ENCODE measurements around the gene DGCR6. TPM values are rescaled to one million over a fixed set of nuclear protein-coding genes. Genes with fewer than 3 reads are reported as not detected.
"Not testable (repeated sequence)": the region's sequence is repeated elsewhere in the genome, so short reads cannot be mapped to it uniquely, and the experiment has no call there.

DGCR6 gene
- total and polyA plus RNA-seq, 10 of the 15 experiments (the other 5 are each of a cell fraction or from before 2014, with no cell fraction given) = 0.06 to 0.54 (median 0.16) TPM; not detected in 2

- H2AFZ ChIP-seq (ENCODE audit: control insufficient read depth, low read depth, low read length) = no peak overlapping the region
- no peaks in the 10 kb centered on the region for H3K4me1 ChIP-seq (ENCODE audit: control insufficient read depth, insufficient read depth, low read length)
- H3K4me2 ChIP-seq (ENCODE audit: control insufficient read depth, insufficient read depth) = no peak overlapping the region
- DNase-seq (ENCODE audit: low read depth, low spot score) (no peak), ATAC-seq (no peak), FAIRE-seq (no peak)
- POLR2A ChIA-PET = no interaction called here
- BruUV-seq (replicated peaks) = no TSS peak
- no peak overlapping the region for H3K4me3 ChIP-seq
- H4K20me1 ChIP-seq (ENCODE audit: control insufficient read depth, insufficient read depth) = no peaks in the 10 kb centered on the region
- SMC1A ChIA-PET (ENCODE audit: uncharacterized antibody, unreplicated experiment) = no interaction called here
- CTCF ChIA-PET = interaction anchor here (0.7 to 1.6 kb wide), 2 partner anchors 11 to 19 kb away, joined by 3 read pairs; no protein-coding TSS in a partner anchor
- H3K79me2 ChIP-seq (ENCODE audit: control insufficient read depth, insufficient read depth, low read length) = no peaks in the 10 kb centered on the region
- no peaks in the 10 kb centered on the region for H3K36me3 ChIP-seq (ENCODE audit: control insufficient read depth in 2 of 2, insufficient read depth in 2 of 2, low read length in 1 of 2)
- no peak overlapping the region for H3K27ac ChIP-seq (ENCODE audit: control insufficient read depth, insufficient read depth)
- RAD21 ChIA-PET (ENCODE audit: unreplicated experiment) = no interaction called here
- H3K27me3 ChIP-seq (replicated peaks in 1 of 2; ENCODE audit: control insufficient read depth in 2 of 2, insufficient read depth in 2 of 2, low read length in 1 of 2) = no peaks in the 10 kb centered on the region
- H3K9me3 ChIP-seq (replicated peaks; ENCODE audit: control insufficient read depth, insufficient read depth, low read length) = no peaks in the 10 kb centered on the region
- WGBS (ENCODE audit: insufficient coverage, insufficient replicate concordance, low lambda C conversion rate, missing lambda C conversion rate) = no CpG with 5 or more reads among the region's 5 CpGs
- intact Hi-C loops (cut with micrococcal nuclease; ENCODE audit: unreplicated experiment) = no loop called here
- no peak for TF ChIP-seq EZH2 (IDR thresholded peaks at IDR 0.05; ENCODE audit: borderline replicate concordance, control insufficient read depth, low read depth, low read length)
- TF ChIP-seq FOS (IDR thresholded peaks at IDR 0.05; ENCODE audit: borderline replicate concordance, extremely low read depth, insufficient read length) = no peak
- TF ChIP-seq PAX8 (IDR thresholded peaks at IDR 0.05) = no peak
- TF ChIP-seq SIX5 (IDR thresholded peaks at IDR 0.05; ENCODE audit: low read depth, low read length, severe bottlenecking) = no peak
- no peak for TF ChIP-seq BRCA1 (IDR thresholded peaks at IDR 0.05; ENCODE audit: low read depth, low read length)
- H3K9ac ChIP-seq (ENCODE audit: control insufficient read depth, insufficient read depth, low read length) = no peak overlapping the region
- in situ Hi-C loops (cut with MboI) = no loop called here
These were observed 3.4 kb downstream of the DGCR6 start for GRCh38 chr22:18909556-18909955.

GRCh38 chr22:18911535-18911934 is 5.4 kb downstream of the DGCR6 start:
- POLR2A ChIA-PET; in situ Hi-C loops (cut with MboI); H3K4me2 ChIP-seq (ENCODE audit: control insufficient read depth, insufficient read depth); ATAC-seq; H3K27ac ChIP-seq (ENCODE audit: control insufficient read depth, insufficient read depth); H3K9ac ChIP-seq (ENCODE audit: control insufficient read depth, insufficient read depth, low read length); CTCF ChIA-PET; H3K27me3 ChIP-seq (replicated peaks in 1 of 2; ENCODE audit: control insufficient read depth in 2 of 2, insufficient read depth in 2 of 2, low read length in 1 of 2); intact Hi-C loops (cut with micrococcal nuclease; ENCODE audit: unreplicated experiment); H3K4me3 ChIP-seq; RAD21 ChIA-PET (ENCODE audit: unreplicated experiment); H3K36me3 ChIP-seq (ENCODE audit: control insufficient read depth in 2 of 2, insufficient read depth in 2 of 2, low read length in 1 of 2); SMC1A ChIA-PET (ENCODE audit: uncharacterized antibody, unreplicated experiment); H3K4me1 ChIP-seq (ENCODE audit: control insufficient read depth, insufficient read depth, low read length); H2AFZ ChIP-seq (ENCODE audit: control insufficient read depth, low read depth, low read length); DNase-seq (ENCODE audit: low read depth, low spot score); BruUV-seq (replicated peaks); H3K79me2 ChIP-seq (ENCODE audit: control insufficient read depth, insufficient read depth, low read length); H4K20me1 ChIP-seq (ENCODE audit: control insufficient read depth, insufficient read depth); FAIRE-seq; H3K9me3 ChIP-seq (replicated peaks; ENCODE audit: control insufficient read depth, insufficient read depth, low read length): not testable (repeated sequence)
- WGBS (ENCODE audit: insufficient coverage, insufficient replicate concordance, low lambda C conversion rate, missing lambda C conversion rate) = no CpG with 5 or more reads among the region's 2 CpGs

- H3K4me3 ChIP-seq; H3K4me1 ChIP-seq (ENCODE audit: control insufficient read depth, insufficient read depth, low read length); POLR2A ChIA-PET; H3K4me2 ChIP-seq (ENCODE audit: control insufficient read depth, insufficient read depth); ATAC-seq; H3K9me3 ChIP-seq (replicated peaks; ENCODE audit: control insufficient read depth, insufficient read depth, low read length); H3K27ac ChIP-seq (ENCODE audit: control insufficient read depth, insufficient read depth); BruUV-seq (replicated peaks); FAIRE-seq; H4K20me1 ChIP-seq (ENCODE audit: control insufficient read depth, insufficient read depth); H3K9ac ChIP-seq (ENCODE audit: control insufficient read depth, insufficient read depth, low read length); in situ Hi-C loops (cut with MboI); DNase-seq (ENCODE audit: low read depth, low spot score); H3K36me3 ChIP-seq (ENCODE audit: control insufficient read depth in 2 of 2, insufficient read depth in 2 of 2, low read length in 1 of 2); intact Hi-C loops (cut with micrococcal nuclease; ENCODE audit: unreplicated experiment); RAD21 ChIA-PET (ENCODE audit: unreplicated experiment); H2AFZ ChIP-seq (ENCODE audit: control insufficient read depth, low read depth, low read length); CTCF ChIA-PET; H3K79me2 ChIP-seq (ENCODE audit: control insufficient read depth, insufficient read depth, low read length); H3K27me3 ChIP-seq (replicated peaks in 1 of 2; ENCODE audit: control insufficient read depth in 2 of 2, insufficient read depth in 2 of 2, low read length in 1 of 2); SMC1A ChIA-PET (ENCODE audit: uncharacterized antibody, unreplicated experiment): not testable (repeated sequence)
- no CpG with 5 or more reads among the region's 10 CpGs for WGBS (ENCODE audit: insufficient coverage, insufficient replicate concordance, low lambda C conversion rate, missing lambda C conversion rate)
These were observed 6.3 kb downstream of the DGCR6 start for GRCh38 chr22:18912264-18912946.
